ENCODE results near the gene RPL3.

The RPL3 gene

GRCh38 chr22:39301108-39301507 lies 18.3 kb downstream of the RPL3 start:
- Histone ChIP-seq H3K4me1 (ENCODE audit: control insufficient read depth in 5 of 5, insufficient read depth in 5 of 5, low read length in 5 of 5) (peaks cover 8 to 62% (median 50%) of the 10 kb centered on the region in 5 donors), H3K4me3 (ENCODE audit: low read depth in 1 of 5, low read length in 5 of 5) (no peak overlapping the region), H3K27ac (ENCODE audit: low read depth, low read length) (no peak overlapping the region), H3K9ac (ENCODE audit: low read length in 5 of 5) (no peak overlapping the region), H3K27me3 (ENCODE audit: control insufficient read depth in 5 of 5, insufficient read depth in 4 of 5, low read length in 5 of 5) (peaks cover 0 to 5% (median 0%) of the 10 kb centered on the region in 5 donors), H3K9me3 (ENCODE audit: control insufficient read depth in 5 of 5, low read length in 5 of 5) (no peaks in the 10 kb centered on the region), H3K36me3 (ENCODE audit: control insufficient read depth in 5 of 5, insufficient read depth in 5 of 5, low read length in 5 of 5) (no peaks in the 10 kb centered on the region)

DNA sequence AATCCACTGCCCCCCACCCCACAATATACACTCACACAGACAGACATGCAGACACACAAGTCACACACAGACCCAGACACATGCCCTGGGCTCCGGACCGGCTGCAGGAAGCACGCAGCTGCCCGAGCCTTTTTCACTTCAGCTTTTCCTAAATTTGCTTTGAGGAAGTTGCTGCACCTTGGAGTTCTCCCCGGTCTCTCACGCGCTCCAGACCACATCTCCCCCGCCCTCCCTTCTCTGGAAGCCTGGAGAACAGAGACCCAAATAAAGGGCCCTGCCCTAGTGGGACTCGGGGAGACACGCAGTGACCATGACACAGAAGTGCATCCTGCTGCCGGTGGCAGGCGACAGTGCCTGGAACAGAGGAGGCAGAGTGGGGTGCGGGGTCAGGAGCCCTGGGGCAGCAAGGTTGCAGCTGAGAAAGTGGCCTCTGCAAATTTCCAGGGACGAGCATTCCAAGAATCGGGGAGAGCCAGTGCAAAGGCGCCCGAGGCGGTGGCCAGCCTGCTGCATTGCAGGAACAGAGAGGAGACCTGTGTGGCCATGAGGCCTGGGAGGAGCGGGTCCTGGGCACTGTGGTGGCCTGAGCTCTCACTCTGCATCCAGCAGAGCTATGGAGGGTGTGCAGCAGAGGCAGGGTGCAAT lies 19.1 kb downstream of the RPL3 start:
- Histone ChIP-seq H3K9me3 (ENCODE audit: control insufficient read depth in 5 of 5, low read length in 5 of 5) (no peaks in the 10 kb centered on the region), H3K36me3 (ENCODE audit: control insufficient read depth in 5 of 5, insufficient read depth in 5 of 5, low read length in 5 of 5) (no peaks in the 10 kb centered on the region), H3K27me3 (ENCODE audit: control insufficient read depth in 5 of 5, insufficient read depth in 4 of 5, low read length in 5 of 5) (peaks cover 0 to 5% (median 0%) of the 10 kb centered on the region in 5 donors), H3K4me3 (ENCODE audit: low read depth in 1 of 5, low read length in 5 of 5) (peak overlapping the region in 4 of 5 donors; percentile 40 to 55 (median 45)), H3K9ac (ENCODE audit: low read length in 5 of 5) (no peak overlapping the region), H3K4me1 (ENCODE audit: control insufficient read depth in 5 of 5, insufficient read depth in 5 of 5, low read length in 5 of 5) (peaks cover 8 to 60% (median 49%) of the 10 kb centered on the region in 5 donors), H3K27ac (ENCODE audit: low read depth, low read length) (peak overlapping the region; percentile 23)

DNA sequence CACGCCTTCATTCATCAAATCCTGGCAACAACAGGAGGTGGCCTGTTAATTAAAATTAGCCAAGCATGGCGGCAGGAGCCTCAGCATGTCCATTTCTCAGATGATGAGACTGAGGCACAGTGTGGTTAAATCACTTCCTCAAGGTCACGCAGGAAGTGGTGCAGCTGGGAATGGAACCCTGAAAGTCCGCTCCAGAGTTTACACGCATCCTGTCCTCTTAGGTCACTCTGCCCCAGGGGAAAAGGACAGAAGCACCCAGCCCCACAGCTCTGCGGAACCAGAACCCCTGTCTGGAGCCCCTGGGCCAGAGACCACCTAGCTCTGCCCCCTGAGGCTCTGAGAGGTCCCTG lies 19.6 kb downstream of the RPL3 start:
- no peaks in the 10 kb centered on the region for H3K9me3 ChIP-seq (ENCODE audit: control insufficient read depth in 5 of 5, low read length in 5 of 5)
- H3K27ac ChIP-seq (ENCODE audit: low read depth, low read length): peak overlapping the region; percentile 23
- H3K9ac ChIP-seq (ENCODE audit: low read length in 5 of 5): peak overlapping the region in 1 of 5 donors; percentile 46
- H3K4me1 ChIP-seq (ENCODE audit: control insufficient read depth in 5 of 5, insufficient read depth in 5 of 5, low read length in 5 of 5): peaks cover 8 to 60% (median 49%) of the 10 kb centered on the region in 5 donors
- H3K4me3 ChIP-seq (ENCODE audit: low read depth in 1 of 5, low read length in 5 of 5): peak overlapping the region in 4 of 5 donors; percentile 40 to 55 (median 45)
- no peaks in the 10 kb centered on the region for H3K36me3 ChIP-seq (ENCODE audit: control insufficient read depth in 5 of 5, insufficient read depth in 5 of 5, low read length in 5 of 5)
- peaks cover 0 to 5% (median 0%) of the 10 kb centered on the region in 5 donors for H3K27me3 ChIP-seq (ENCODE audit: control insufficient read depth in 5 of 5, insufficient read depth in 4 of 5, low read length in 5 of 5)

DNA sequence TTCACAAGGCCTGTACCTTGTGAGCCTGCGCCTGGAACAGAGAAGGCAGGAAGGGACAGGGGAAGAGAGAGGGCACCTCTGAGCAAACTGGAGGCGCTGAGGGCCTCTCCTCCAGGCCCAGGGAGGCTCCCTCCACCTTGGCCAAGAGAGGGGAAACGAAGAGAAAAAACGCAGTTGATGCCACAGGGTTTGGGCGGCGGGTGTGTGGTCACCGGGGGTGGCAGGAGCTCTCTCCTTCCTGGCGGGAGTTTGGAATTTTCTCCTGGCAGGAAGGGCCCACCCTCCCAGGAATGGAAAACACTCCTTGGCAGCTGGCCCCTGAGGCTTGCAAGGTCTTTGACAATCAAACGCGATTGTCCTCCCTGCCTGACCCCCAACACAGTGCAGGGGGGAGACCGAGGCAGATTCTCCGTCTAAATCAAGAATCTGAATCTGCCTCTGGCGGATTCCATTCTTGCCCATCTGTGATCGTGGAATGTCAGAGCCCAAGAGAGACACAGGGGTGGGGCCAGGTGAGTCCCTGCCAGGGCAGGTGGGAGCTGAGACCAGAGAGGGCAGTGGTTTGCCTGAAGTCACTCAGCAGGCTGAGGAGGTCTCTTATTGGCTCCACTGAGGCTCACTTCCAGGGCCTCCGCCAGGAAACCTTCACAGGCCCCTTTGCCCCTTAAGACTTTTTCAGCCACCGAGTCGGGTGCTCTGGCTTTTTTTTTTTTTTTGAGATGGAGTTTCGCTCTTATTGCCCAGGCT lies 21.0 kb downstream of the RPL3 start:
- peaks cover 8 to 63% (median 49%) of the 10 kb centered on the region in 5 donors for H3K4me1 ChIP-seq (ENCODE audit: control insufficient read depth in 5 of 5, insufficient read depth in 5 of 5, low read length in 5 of 5)
- no peak overlapping the region for H3K9ac ChIP-seq (ENCODE audit: low read length in 5 of 5)
- no peaks in the 10 kb centered on the region for H3K9me3 ChIP-seq (ENCODE audit: control insufficient read depth in 5 of 5, low read length in 5 of 5)
- H3K27me3 ChIP-seq (ENCODE audit: control insufficient read depth in 5 of 5, insufficient read depth in 4 of 5, low read length in 5 of 5): peaks cover 0 to 5% (median 0%) of the 10 kb centered on the region in 5 donors
- H3K4me3 ChIP-seq (ENCODE audit: low read depth in 1 of 5, low read length in 5 of 5): no peak overlapping the region
- H3K36me3 ChIP-seq (ENCODE audit: control insufficient read depth in 5 of 5, insufficient read depth in 5 of 5, low read length in 5 of 5): no peaks in the 10 kb centered on the region
- peak overlapping the region; percentile 63 for H3K27ac ChIP-seq (ENCODE audit: low read depth, low read length)

GRCh38 chr22:39297490-39298240 lies 21.8 kb downstream of the RPL3 start:
- peaks cover 0 to 5% (median 0%) of the 10 kb centered on the region in 5 donors for H3K27me3 ChIP-seq (ENCODE audit: control insufficient read depth in 5 of 5, insufficient read depth in 4 of 5, low read length in 5 of 5)
- peaks cover 11 to 67% (median 52%) of the 10 kb centered on the region in 5 donors for H3K4me1 ChIP-seq (ENCODE audit: control insufficient read depth in 5 of 5, insufficient read depth in 5 of 5, low read length in 5 of 5)
- H3K9ac ChIP-seq (ENCODE audit: low read length in 5 of 5): peak overlapping the region in 2 of 5 donors; percentile 25 to 43
- H3K36me3 ChIP-seq (ENCODE audit: control insufficient read depth in 5 of 5, insufficient read depth in 5 of 5, low read length in 5 of 5): no peaks in the 10 kb centered on the region
- H3K4me3 ChIP-seq (ENCODE audit: low read depth in 1 of 5, low read length in 5 of 5): no peak overlapping the region
- peak overlapping the region; percentile 63 for H3K27ac ChIP-seq (ENCODE audit: low read depth, low read length)
- H3K9me3 ChIP-seq (ENCODE audit: control insufficient read depth in 5 of 5, low read length in 5 of 5): no peaks in the 10 kb centered on the region

GRCh38 chr22:39296981-39297489 lies 22.4 kb downstream of the RPL3 start:
- no peaks in the 10 kb centered on the region for H3K9me3 ChIP-seq (ENCODE audit: control insufficient read depth in 5 of 5, low read length in 5 of 5)
- H3K27me3 ChIP-seq (ENCODE audit: control insufficient read depth in 5 of 5, insufficient read depth in 4 of 5, low read length in 5 of 5): peaks cover 0 to 5% (median 0%) of the 10 kb centered on the region in 5 donors
- H3K36me3 ChIP-seq (ENCODE audit: control insufficient read depth in 5 of 5, insufficient read depth in 5 of 5, low read length in 5 of 5): no peaks in the 10 kb centered on the region
- H3K27ac ChIP-seq (ENCODE audit: low read depth, low read length): no peak overlapping the region
- H3K4me3 ChIP-seq (ENCODE audit: low read depth in 1 of 5, low read length in 5 of 5): no peak overlapping the region
- peak overlapping the region in 1 of 5 donors; percentile 25 for H3K9ac ChIP-seq (ENCODE audit: low read length in 5 of 5)
- H3K4me1 ChIP-seq (ENCODE audit: control insufficient read depth in 5 of 5, insufficient read depth in 5 of 5, low read length in 5 of 5): peaks cover 9 to 68% (median 58%) of the 10 kb centered on the region in 5 donors

- no peak overlapping the region for H3K4me3 ChIP-seq (ENCODE audit: low read depth in 1 of 5, low read length in 5 of 5)
- H3K27ac ChIP-seq (ENCODE audit: low read depth, low read length): no peak overlapping the region
- no peak overlapping the region for H3K9ac ChIP-seq (ENCODE audit: low read length in 5 of 5)
- H3K27me3 ChIP-seq (ENCODE audit: control insufficient read depth in 5 of 5, insufficient read depth in 4 of 5, low read length in 5 of 5): peaks cover 0 to 10% (median 0%) of the 10 kb centered on the region in 5 donors
- H3K9me3 ChIP-seq (ENCODE audit: control insufficient read depth in 5 of 5, low read length in 5 of 5): no peaks in the 10 kb centered on the region
- H3K36me3 ChIP-seq (ENCODE audit: control insufficient read depth in 5 of 5, insufficient read depth in 5 of 5, low read length in 5 of 5): no peaks in the 10 kb centered on the region
- peaks cover 9 to 68% (median 62%) of the 10 kb centered on the region in 5 donors for H3K4me1 ChIP-seq (ENCODE audit: control insufficient read depth in 5 of 5, insufficient read depth in 5 of 5, low read length in 5 of 5)
These were observed 22.9 kb downstream of the RPL3 start for GRCh38 chr22:39296535-39296934.

- peaks cover 0 to 10% (median 4%) of the 10 kb centered on the region in 5 donors for H3K27me3 ChIP-seq (ENCODE audit: control insufficient read depth in 5 of 5, insufficient read depth in 4 of 5, low read length in 5 of 5)
- peaks cover 6 to 68% (median 62%) of the 10 kb centered on the region in 5 donors for H3K4me1 ChIP-seq (ENCODE audit: control insufficient read depth in 5 of 5, insufficient read depth in 5 of 5, low read length in 5 of 5)
- H3K9me3 ChIP-seq (ENCODE audit: control insufficient read depth in 5 of 5, low read length in 5 of 5): no peaks in the 10 kb centered on the region
- no peak overlapping the region for H3K9ac ChIP-seq (ENCODE audit: low read length in 5 of 5)
- no peak overlapping the region for H3K27ac ChIP-seq (ENCODE audit: low read depth, low read length)
- H3K4me3 ChIP-seq (ENCODE audit: low read depth in 1 of 5, low read length in 5 of 5): no peak overlapping the region
- no peaks in the 10 kb centered on the region for H3K36me3 ChIP-seq (ENCODE audit: control insufficient read depth in 5 of 5, insufficient read depth in 5 of 5, low read length in 5 of 5)
These were observed 24.6 kb downstream of the RPL3 start for GRCh38 chr22:39294571-39295468.

GRCh38 chr22:39293766-39294368 lies 25.6 kb downstream of the RPL3 start:
- H3K9me3 ChIP-seq (ENCODE audit: control insufficient read depth in 5 of 5, low read length in 5 of 5): no peaks in the 10 kb centered on the region
- peaks cover 0 to 12% (median 4%) of the 10 kb centered on the region in 5 donors for H3K27me3 ChIP-seq (ENCODE audit: control insufficient read depth in 5 of 5, insufficient read depth in 4 of 5, low read length in 5 of 5)
- H3K9ac ChIP-seq (ENCODE audit: low read length in 5 of 5): no peak overlapping the region
- H3K4me3 ChIP-seq (ENCODE audit: low read depth in 1 of 5, low read length in 5 of 5): no peak overlapping the region
- H3K4me1 ChIP-seq (ENCODE audit: control insufficient read depth in 5 of 5, insufficient read depth in 5 of 5, low read length in 5 of 5): peaks cover 4 to 64% (median 55%) of the 10 kb centered on the region in 5 donors
- H3K36me3 ChIP-seq (ENCODE audit: control insufficient read depth in 5 of 5, insufficient read depth in 5 of 5, low read length in 5 of 5): no peaks in the 10 kb centered on the region
- H3K27ac ChIP-seq (ENCODE audit: low read depth, low read length): peak overlapping the region; percentile 16
